A549 (cell line): ENCODE measurements around the gene CD151.

ENCODE experiments used
- CEBPB ChIP-seq, 2 experiments: fragments of >200 bp in 1 of 2; sonication (Bioruptor Twin) in 1 of 2; formaldehyde crosslinking in 1 of 2; IDR thresholded peaks; 2 replicates each; pipeline ENCODE4 v1.6.1; 2012 to 2016
- EP300 ChIP-seq, 2 experiments: fragments of >200 bp; sonication (Bioruptor Twin); formaldehyde crosslinking; IDR thresholded peaks; 2 replicates in 1 of 2; 3 replicates in 1 of 2; pipeline ENCODE4 v1.6.1; 2016 to 2017
- HDAC2 ChIP-seq: fragments of 200-600 bp; sonication (generic); IDR thresholded peaks from 2 replicates; pipeline ENCODE4 v1.6.1; 2016
- MAX ChIP-seq: IDR thresholded peaks from 2 replicates; pipeline ENCODE4 v1.6.1; 2012
- POLR2A ChIP-seq: IDR thresholded peaks from 2 replicates; pipeline ENCODE4 v1.6.1; 2012; ENCODE audit warnings: mild to moderate bottlenecking, low read length
- POLR2AphosphoS2 ChIP-seq: conservative IDR thresholded peaks from 2 replicates; pipeline ENCODE4 v1.6.1; 2012; ENCODE audit warnings: low read length, improper control_type of control experiment, inconsistent platforms
- RAD21 ChIP-seq, 2 experiments: fragments of >200 bp in 1 of 2; sonication (Bioruptor Twin) in 1 of 2; formaldehyde crosslinking in 1 of 2; IDR thresholded peaks in 1 of 2; conservative IDR thresholded peaks in 1 of 2; 2 replicates in 1 of 2; 3 replicates in 1 of 2; pipeline ENCODE4 v1.6.1; 2012 to 2018; ENCODE audit warnings: inconsistent platforms in 1 of 2
- RCOR1 ChIP-seq: fragments of 150-350 bp; IDR thresholded peaks from 2 replicates; pipeline ENCODE4 v1.6.1; 2014; ENCODE audit warnings: antibody characterized with exemption, low read length, low read depth
- REST ChIP-seq: fragments of 200-600 bp; sonication (generic); IDR thresholded peaks from 2 replicates; pipeline ENCODE4 v1.6.1; 2016; ENCODE audit warnings: antibody characterized with exemption, mild to moderate bottlenecking, moderate library complexity
- RNF2 ChIP-seq: fragments of 200-600 bp; sonication (generic); IDR thresholded peaks from 2 replicates; pipeline ENCODE4 v1.6.1; 2016; ENCODE audit warnings: low read depth, mild to moderate bottlenecking, antibody characterized with exemption, moderate library complexity, borderline replicate concordance
- USF2 ChIP-seq: fragments of 450-650 bp; IDR thresholded peaks from 2 replicates; pipeline ENCODE4 v1.6.1; 2014; ENCODE audit warnings: antibody characterized with exemption
- TF ChIP-seq, protein P1 (sequence below): fragments of 250-450 bp; sonication (Bioruptor Pico); IDR thresholded peaks from 2 replicates; pipeline ENCODE4 v1.5.0; 2021; ENCODE audit warnings: mild to moderate bottlenecking, moderate library complexity, borderline replicate concordance
- TF ChIP-seq, protein P2 (sequence below): fragments of >200 bp; sonication (Bioruptor Twin); formaldehyde crosslinking; IDR thresholded peaks from 3 replicates; pipeline ENCODE4 v1.5.1; 2016
- TF ChIP-seq, protein P3 (sequence below): IDR thresholded peaks from 2 replicates; pipeline ENCODE4 v1.6.1; 2012; ENCODE audit warnings: low read depth, borderline replicate concordance

DNA sequence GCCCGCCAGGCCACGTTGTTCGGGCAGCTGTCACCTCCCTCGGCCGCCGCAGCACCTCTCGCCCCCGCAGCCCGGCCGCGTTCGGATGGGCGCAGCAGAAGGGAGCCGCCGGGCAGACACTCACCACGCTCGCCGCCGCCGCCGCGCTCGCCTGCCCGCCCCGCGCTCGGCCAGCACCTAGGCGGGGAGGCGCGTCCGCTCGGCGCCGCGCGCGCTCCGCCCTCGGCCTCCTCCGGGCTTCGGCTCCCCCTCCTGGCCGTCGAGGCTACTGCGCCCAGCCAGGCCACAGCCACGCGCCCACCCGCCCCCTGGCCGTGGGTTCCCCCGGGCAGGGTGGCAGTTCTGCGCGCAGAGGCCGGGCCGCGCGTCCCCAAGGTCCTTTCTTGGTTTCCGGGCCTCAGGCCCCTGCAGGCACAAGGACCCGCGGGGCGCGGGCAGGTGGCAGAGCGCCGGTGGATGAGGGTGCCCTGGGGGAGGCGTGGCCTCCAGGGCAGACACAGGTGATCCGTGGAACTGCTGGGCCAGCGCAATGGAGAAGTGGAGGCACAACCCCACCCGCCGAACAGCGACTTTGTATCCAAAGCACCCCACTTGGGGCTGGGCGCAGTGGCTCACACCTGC lies 34.5 kb upstream of the CD151 start, which contains the start of gene SLC25A22:
- TF ChIP-seq POLR2A (peak; percentile 67), EP300 (IDR thresholded peaks at IDR 0.05) (no peak), CEBPB (IDR thresholded peaks at IDR 0.05) (no peak), RCOR1 (no peak), MAX (peak; percentile 55), HDAC2 (no peak), USF2 (no peak), POLR2AphosphoS2 (no peak), REST (no peak), RNF2 (no peak), RAD21 (conservative IDR thresholded peaks at IDR 0.05 in 1 of 2, IDR thresholded peaks at IDR 0.05 in 1 of 2) (no peak; a peak in 3 of 5 replicates)
- TF ChIP-seq, protein P1, sequence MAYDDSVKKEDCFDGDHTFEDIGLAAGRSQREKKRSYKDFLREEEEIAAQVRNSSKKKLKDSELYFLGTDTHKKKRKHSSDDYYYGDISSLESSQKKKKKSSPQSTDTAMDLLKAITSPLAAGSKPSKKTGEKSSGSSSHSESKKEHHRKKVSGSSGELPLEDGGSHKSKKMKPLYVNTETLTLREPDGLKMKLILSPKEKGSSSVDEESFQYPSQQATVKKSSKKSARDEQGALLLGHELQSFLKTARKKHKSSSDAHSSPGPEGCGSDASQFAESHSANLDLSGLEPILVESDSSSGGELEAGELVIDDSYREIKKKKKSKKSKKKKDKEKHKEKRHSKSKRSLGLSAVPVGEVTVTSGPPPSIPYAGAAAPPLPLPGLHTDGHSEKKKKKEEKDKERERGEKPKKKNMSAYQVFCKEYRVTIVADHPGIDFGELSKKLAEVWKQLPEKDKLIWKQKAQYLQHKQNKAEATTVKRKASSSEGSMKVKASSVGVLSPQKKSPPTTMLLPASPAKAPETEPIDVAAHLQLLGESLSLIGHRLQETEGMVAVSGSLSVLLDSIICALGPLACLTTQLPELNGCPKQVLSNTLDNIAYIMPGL (CRISPR knock-in tag): no peak
- TF ChIP-seq, protein P2, sequence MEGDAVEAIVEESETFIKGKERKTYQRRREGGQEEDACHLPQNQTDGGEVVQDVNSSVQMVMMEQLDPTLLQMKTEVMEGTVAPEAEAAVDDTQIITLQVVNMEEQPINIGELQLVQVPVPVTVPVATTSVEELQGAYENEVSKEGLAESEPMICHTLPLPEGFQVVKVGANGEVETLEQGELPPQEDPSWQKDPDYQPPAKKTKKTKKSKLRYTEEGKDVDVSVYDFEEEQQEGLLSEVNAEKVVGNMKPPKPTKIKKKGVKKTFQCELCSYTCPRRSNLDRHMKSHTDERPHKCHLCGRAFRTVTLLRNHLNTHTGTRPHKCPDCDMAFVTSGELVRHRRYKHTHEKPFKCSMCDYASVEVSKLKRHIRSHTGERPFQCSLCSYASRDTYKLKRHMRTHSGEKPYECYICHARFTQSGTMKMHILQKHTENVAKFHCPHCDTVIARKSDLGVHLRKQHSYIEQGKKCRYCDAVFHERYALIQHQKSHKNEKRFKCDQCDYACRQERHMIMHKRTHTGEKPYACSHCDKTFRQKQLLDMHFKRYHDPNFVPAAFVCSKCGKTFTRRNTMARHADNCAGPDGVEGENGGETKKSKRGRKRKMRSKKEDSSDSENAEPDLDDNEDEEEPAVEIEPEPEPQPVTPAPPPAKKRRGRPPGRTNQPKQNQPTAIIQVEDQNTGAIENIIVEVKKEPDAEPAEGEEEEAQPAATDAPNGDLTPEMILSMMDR: peak; percentile 84
- TF ChIP-seq, protein P3, sequence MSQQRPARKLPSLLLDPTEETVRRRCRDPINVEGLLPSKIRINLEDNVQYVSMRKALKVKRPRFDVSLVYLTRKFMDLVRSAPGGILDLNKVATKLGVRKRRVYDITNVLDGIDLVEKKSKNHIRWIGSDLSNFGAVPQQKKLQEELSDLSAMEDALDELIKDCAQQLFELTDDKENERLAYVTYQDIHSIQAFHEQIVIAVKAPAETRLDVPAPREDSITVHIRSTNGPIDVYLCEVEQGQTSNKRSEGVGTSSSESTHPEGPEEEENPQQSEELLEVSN: peak; percentile 36; the same call in 1 of the 2 replicates
